Endothelial cell of umbilical vein (primary cell): ENCODE data around the gene FHIP2A. TPM values are rescaled to one million over a fixed set of nuclear protein-coding genes. Genes with fewer than 3 reads are reported as not detected.

ENCODE experiments used
- BruUV-seq: library from RNA; stranded (reverse); fragments of 400-500 nt; replicated peaks from 2 replicates; lab custom pipeline; 2021; lab: Mats Ljungman, UMichigan
- CTCF ChIA-PET: fragments of 300-600, 350-600 bp; sonication (Branson Sonifier 250); formaldehyde crosslinking; loops from one replicate; lab custom pipeline; 2021; ENCODE audit warnings: antibody characterized with exemption, inconsistent platforms; lab: Charles Lee
- POLR2A ChIA-PET: fragments of 300-600, 350-600 bp; sonication (Branson Sonifier 250); formaldehyde crosslinking; loops from one replicate; lab custom pipeline; 2021; ENCODE audit warnings: antibody characterized with exemption, inconsistent platforms; lab: Charles Lee
- DNase-seq: peaks from one replicate; pipeline ENCODE4 v3.0.0-alpha.2; 2011; ENCODE audit warnings: low read depth, low spot score
- FAIRE-seq: peaks from 2 replicates; lab custom pipeline; 2011; peaks lifted over from hg19 to GRCh38; lab: Jason Lieb, UNC
- H2AFZ ChIP-seq: 2 replicates; pipeline ENCODE4 v1.6.0; 2012; ENCODE audit warnings: low read depth, low read length, control low read depth, inconsistent platforms
- H3K27ac ChIP-seq: 2 replicates; pipeline ENCODE4 v1.5.1; 2011; ENCODE audit warnings: low read depth, mild to moderate bottlenecking, control low read depth, low read length, moderate library complexity; ENCODE audit not compliant: insufficient read depth
- H3K27me3 ChIP-seq, 2 experiments: 2 replicates each; pipeline versions ENCODE4 v1.6.0 to v1.6.1; 2011; ENCODE audit warnings: low read length in 2 of 2, mixed read lengths in 1 of 2; ENCODE audit not compliant: control insufficient read depth in 2 of 2, insufficient read depth in 2 of 2
- H3K36me3 ChIP-seq, 2 experiments: 2 replicates in 1 of 2; 3 replicates in 1 of 2; pipeline ENCODE4 v1.5.1; 2011; ENCODE audit warnings: low read length in 2 of 2, mild to moderate bottlenecking in 1 of 2, moderate library complexity in 1 of 2; ENCODE audit not compliant: control insufficient read depth in 2 of 2, insufficient read depth in 2 of 2; ENCODE audit errors: extremely low read depth in 1 of 2
- H3K4me1 ChIP-seq: 3 replicates; pipeline ENCODE4 v1.5.1; 2011; ENCODE audit warnings: mild to moderate bottlenecking, low read length; ENCODE audit not compliant: control insufficient read depth, insufficient read depth; ENCODE audit errors: extremely low read depth
- H3K4me2 ChIP-seq: 2 replicates; pipeline ENCODE4 v1.6.1; 2011; ENCODE audit warnings: low read length, control low read depth, mixed read lengths; ENCODE audit not compliant: insufficient read depth
- H3K4me3 ChIP-seq, 3 experiments: fragments of 200-600 bp in 1 of 3; sonication (generic), shearing (Covaris generic) in 1 of 3; replicated peaks in 1 of 3; 2 replicates each; pipeline ENCODE4 v1.5.1; 2011 to 2016; ENCODE audit warnings: control low read depth in 3 of 3, low read length in 3 of 3, mild to moderate bottlenecking in 2 of 3, inconsistent platforms in 1 of 3, low read depth in 1 of 3, moderate library complexity in 1 of 3; ENCODE audit not compliant: insufficient read depth in 1 of 3
- H3K79me2 ChIP-seq: 2 replicates; pipeline ENCODE4 v1.6.0; 2012; ENCODE audit warnings: low read length, inconsistent platforms; ENCODE audit not compliant: control insufficient read depth, insufficient read depth
- H3K9ac ChIP-seq: replicated peaks from 2 replicates; pipeline ENCODE3; 2011; ENCODE audit warnings: low read length, control low read depth; ENCODE audit not compliant: insufficient read depth; ENCODE audit errors: extremely low read depth
- H3K9me1 ChIP-seq: replicated peaks from 3 replicates; pipeline ENCODE4 v1.6.0; 2011; ENCODE audit warnings: mild to moderate bottlenecking, low read length; ENCODE audit not compliant: control insufficient read depth, insufficient read depth; ENCODE audit errors: extremely low read depth
- H3K9me3 ChIP-seq: replicated peaks from 2 replicates; pipeline ENCODE4 v1.5.1; 2012; ENCODE audit warnings: low read length, inconsistent platforms; ENCODE audit not compliant: control insufficient read depth, insufficient read depth
- H4K20me1 ChIP-seq: replicated peaks from 2 replicates; pipeline ENCODE3; 2011; ENCODE audit warnings: mild to moderate bottlenecking, low read length; ENCODE audit not compliant: control insufficient read depth, insufficient read depth; ENCODE audit errors: extremely low read depth
- CTCF ChIP-seq, 2 donors: IDR thresholded peaks; 1 replicate in 1 of 2; 2 replicates in 1 of 2; pipeline ENCODE4 v1.5.1; 2011; ENCODE audit warnings: low read length in 2 of 2, mild to moderate bottlenecking in 2 of 2, moderate library complexity in 2 of 2, control low read depth in 1 of 2, inconsistent platforms in 1 of 2, low read depth in 1 of 2; ENCODE audit not compliant: insufficient read depth in 1 of 2; ENCODE audit errors: extremely low read depth in 1 of 2
- EZH2 ChIP-seq: IDR thresholded peaks from 2 replicates; pipeline ENCODE4 v1.6.1; 2012; ENCODE audit warnings: borderline replicate concordance, low read depth, mild to moderate bottlenecking, moderate library complexity, low read length, inconsistent platforms; ENCODE audit not compliant: severe bottlenecking
- FOS ChIP-seq: IDR thresholded peaks from 2 replicates; pipeline ENCODE4 v1.6.1; 2011; ENCODE audit warnings: mild to moderate bottlenecking, low read length, moderate library complexity, borderline replicate concordance; ENCODE audit not compliant: insufficient read depth
- GATA2 ChIP-seq: IDR thresholded peaks from 2 replicates; pipeline ENCODE4 v1.7.0; 2011; ENCODE audit warnings: low read depth, mild to moderate bottlenecking, moderate library complexity, mixed read lengths, low read length; ENCODE audit not compliant: insufficient read length, insufficient read depth
- JUN ChIP-seq: IDR thresholded peaks from 2 replicates; pipeline ENCODE4 v1.6.1; 2011; ENCODE audit warnings: borderline replicate concordance, low read depth; ENCODE audit not compliant: insufficient read length, insufficient read depth
- POLR2AphosphoS5 ChIP-seq: IDR thresholded peaks from 2 replicates; pipeline ENCODE4 v1.6.1; 2012; ENCODE audit warnings: low read depth, mild to moderate bottlenecking, control low read depth, low read length, moderate library complexity; ENCODE audit not compliant: insufficient read depth
- dilution Hi-C: fragments of 300-500 bp; cut with MboI; formaldehyde crosslinking; loops from one replicate; pipeline ENCODE4 v1.15.0; 2019; ENCODE audit warnings: low sequenced_read_pairs; ENCODE audit not compliant: extremely low pct_ligation_motif_present
- intact Hi-C: fragments of 100-400 bp; cut with micrococcal nuclease; formaldehyde crosslinking; loops from one replicate; pipeline ENCODE4 v1.10.0; 2022
- polyA plus RNA-seq, 4 experiments: library from polyadenylated mRNA; depleted of rRNA in 3 of 4; stranded (reverse) in 3 of 4; unstranded in 1 of 4; fragments of >200 nt; gene quantifications; 2 replicates each; pipeline versions ENCODE4 v1.2.1 to v1.2.3, GENCODE V29; 2011 to 2012; ENCODE audit warnings: missing spikeins in 1 of 4
- total RNA-seq: library from RNA; stranded (reverse); gene quantifications from 2 replicates; pipeline ENCODE4 v1.2.3, GENCODE V29; 2021

The FHIP2A gene
- total and polyA plus RNA-seq, 2 donors (not counting 3 experiments of a cell fraction or from before 2014, with no cell fraction given) = 13.3 to 39.6 TPM

GRCh38 chr10:114801411-114801813 lies 20.2 kb upstream of the FHIP2A start:
- no peaks in the 10 kb centered on the region for H3K4me1 ChIP-seq
- H3K4me2 ChIP-seq = no peak overlapping the region
- no TSS peak for BruUV-seq
- DNase-seq (no peak), FAIRE-seq (no peak)
- no peaks in the 10 kb centered on the region for H3K9me1 ChIP-seq
- H3K4me3 ChIP-seq = no peak overlapping the region
- dilution Hi-C loops = no loop called here
- CTCF ChIA-PET = no interaction called here
- intact Hi-C loops = no loop called here
- no peak for TF ChIP-seq FOS
- no peak for TF ChIP-seq JUN
- TF ChIP-seq CTCF (IDR thresholded peaks at IDR 0.05; ENCODE audit: extremely low read depth in 1 of 2, insufficient read depth in 1 of 2, low read depth in 1 of 2, low read length in 2 of 2) = no peak
- TF ChIP-seq EZH2 = no peak
- no peak for TF ChIP-seq POLR2AphosphoS5
- TF ChIP-seq GATA2 = no peak
- H3K79me2 ChIP-seq = no peaks in the 10 kb centered on the region
- H4K20me1 ChIP-seq = no peaks in the 10 kb centered on the region
- no peaks in the 10 kb centered on the region for H3K36me3 ChIP-seq
- H3K9me3 ChIP-seq = no peaks in the 10 kb centered on the region
- no peak overlapping the region for H2AFZ ChIP-seq
- H3K27me3 ChIP-seq = peaks cover 0 to 1% of the 10 kb centered on the region in 2 experiments
- POLR2A ChIA-PET = no interaction called here
- no peak overlapping the region for H3K9ac ChIP-seq
- no peak overlapping the region for H3K27ac ChIP-seq
